Measurements from ENCODE around the gene DIS3L2.

- TF ChIP-seq POLR2A (IDR thresholded peaks at IDR 0.05) (no peak), CTCF (IDR thresholded peaks at IDR 0.05) (no peak), POLR2AphosphoS5 (IDR thresholded peaks at IDR 0.05) (no peak), EP300 (IDR thresholded peaks at IDR 0.05) (no peak)
Measured at GRCh38 chr2:231988179-231988866, 26.8 kb downstream of the DIS3L2 start.
